IMR-90 (cell line): Measurements from ENCODE around the gene ACACA. TPM values are rescaled to one million over a fixed set of nuclear protein-coding genes. Genes with fewer than 3 reads are reported as not detected.

ENCODE experiments used
- ATAC-seq: fragments of 200-7000 bp; cut with Tn5 transposase; 2 replicates; pipeline ENCODE4 v1.9.1; 2020; ENCODE audit warnings: low read depth, mild to moderate bottlenecking, moderate library complexity
- BruUV-seq: library from RNA; stranded (reverse); fragments of 400-500 nt; replicated peaks from 2 replicates; lab custom pipeline; 2021; lab: Mats Ljungman, UMichigan
- CTCF ChIA-PET: fragments of 300-600 bp; formaldehyde crosslinking; extraction: SDS; loops from one replicate; lab custom pipeline; 2021; ENCODE audit warnings: antibody characterized with exemption; lab: Yijun Ruan, JAX
- POLR2A ChIA-PET: fragments of 300-600 bp; sonication (Branson Sonifier 250); formaldehyde crosslinking; loops from one replicate; lab custom pipeline; 2022; ENCODE audit warnings: antibody characterized with exemption; ENCODE audit not compliant: unreplicated experiment; lab: Charles Lee
- DNase-seq: peaks from one replicate; pipeline ENCODE4 v3.0.0; 2013
- H2AFZ ChIP-seq: replicated peaks from 2 replicates; pipeline ENCODE3; 2013; ENCODE audit warnings: low read length, mild to moderate bottlenecking; ENCODE audit not compliant: poor library complexity
- H2AK5ac ChIP-seq: 2 replicates; pipeline ENCODE4 v1.6.1; 2013; ENCODE audit warnings: low read depth, low read length, inconsistent platforms
- H2AK9ac ChIP-seq: replicated peaks from 2 replicates; pipeline ENCODE3; 2013; ENCODE audit warnings: mild to moderate bottlenecking, low read depth, low read length, moderate library complexity; ENCODE audit not compliant: poor library complexity
- H2BK120ac ChIP-seq: 2 replicates; pipeline ENCODE4 v1.6.1; 2013; ENCODE audit warnings: low read depth, low read length, inconsistent platforms
- H2BK15ac ChIP-seq: 3 replicates; pipeline ENCODE4 v1.6.1; 2013; ENCODE audit warnings: low read depth, low read length, inconsistent platforms
- H2BK20ac ChIP-seq: 2 replicates; pipeline ENCODE4 v1.6.1; 2013; ENCODE audit warnings: low read depth, mild to moderate bottlenecking, inconsistent platforms, low read length, moderate library complexity
- H2BK5ac ChIP-seq: 2 replicates; pipeline ENCODE4 v1.6.1; 2013; ENCODE audit warnings: mild to moderate bottlenecking, low read depth, low read length, inconsistent platforms; ENCODE audit not compliant: poor library complexity, severe bottlenecking
- H3K14ac ChIP-seq: replicated peaks from 2 replicates; pipeline ENCODE4 v1.6.1; 2013; ENCODE audit warnings: low read depth, low read length, inconsistent platforms
- H3K18ac ChIP-seq: 2 replicates; pipeline ENCODE4 v1.6.1; 2013; ENCODE audit warnings: low read depth, low read length, control low read depth
- H3K23ac ChIP-seq: 2 replicates; pipeline ENCODE4 v1.6.1; 2013; ENCODE audit warnings: low read depth, low read length, inconsistent platforms
- H3K27ac ChIP-seq: 2 replicates; pipeline ENCODE4 v1.5.1; 2013; ENCODE audit warnings: mild to moderate bottlenecking, control low read depth, low read length; ENCODE audit not compliant: insufficient read depth
- H3K27me3 ChIP-seq: 2 replicates; pipeline ENCODE4 v1.6.1; 2013; ENCODE audit warnings: low read length; ENCODE audit not compliant: control insufficient read depth, insufficient read depth
- H3K36me3 ChIP-seq: 2 replicates; pipeline ENCODE4 v1.6.1; 2013; ENCODE audit warnings: low read length, mixed read lengths; ENCODE audit not compliant: control insufficient read depth, insufficient read depth
- H3K4ac ChIP-seq: 2 replicates; pipeline ENCODE4 v1.6.1; 2013; ENCODE audit warnings: low read depth, low read length, inconsistent platforms
- H3K4me1 ChIP-seq: 2 replicates; pipeline ENCODE4 v1.6.1; 2013; ENCODE audit warnings: low read length, mixed read lengths; ENCODE audit not compliant: control insufficient read depth, insufficient read depth
- H3K4me2 ChIP-seq: 2 replicates; pipeline ENCODE4 v1.6.1; 2013; ENCODE audit warnings: low read depth, mild to moderate bottlenecking, control low read depth, low read length, moderate library complexity
- H3K4me3 ChIP-seq: 2 replicates; pipeline ENCODE4 v1.5.1; 2013; ENCODE audit warnings: low read depth, mild to moderate bottlenecking, control low read depth, low read length, moderate library complexity; ENCODE audit not compliant: insufficient read depth
- H3K56ac ChIP-seq: 2 replicates; pipeline ENCODE4 v1.6.1; 2013; ENCODE audit warnings: low read length, inconsistent platforms; ENCODE audit not compliant: insufficient read depth; ENCODE audit errors: extremely low read depth
- H3K79me1 ChIP-seq, 2 experiments: 2 replicates each; pipeline ENCODE4 v1.6.1; 2013; ENCODE audit warnings: low read length in 2 of 2, inconsistent platforms in 1 of 2, low read depth in 1 of 2
- H3K9ac ChIP-seq: 2 replicates; pipeline ENCODE4 v1.6.1; 2013; ENCODE audit warnings: low read depth, low read length, control low read depth
- H3K9me1 ChIP-seq: 2 replicates; pipeline ENCODE4 v1.6.1; 2013; ENCODE audit warnings: low read length, inconsistent platforms; ENCODE audit not compliant: insufficient read depth
- H3K9me3 ChIP-seq: 2 replicates; pipeline ENCODE4 v1.6.1; 2013; ENCODE audit warnings: low read length; ENCODE audit not compliant: control insufficient read depth, insufficient read depth
- H4K20me1 ChIP-seq: 2 replicates; pipeline ENCODE4 v1.6.1; 2013; ENCODE audit warnings: low read length, inconsistent platforms; ENCODE audit not compliant: insufficient read depth
- H4K5ac ChIP-seq: 2 replicates; pipeline ENCODE4 v1.6.1; 2013; ENCODE audit warnings: mild to moderate bottlenecking, low read depth, low read length, control low read depth
- H4K8ac ChIP-seq, 2 experiments: 2 replicates each; pipeline ENCODE4 v1.6.1; 2013; ENCODE audit warnings: low read depth in 2 of 2, low read length in 2 of 2, control low read depth in 1 of 2, inconsistent platforms in 1 of 2
- H4K91ac ChIP-seq: 2 replicates; pipeline ENCODE4 v1.6.1; 2013; ENCODE audit warnings: low read depth, low read length, inconsistent platforms; ENCODE audit not compliant: insufficient read depth
- BHLHE40 ChIP-seq: fragments of 150-350 bp; IDR thresholded peaks from 2 replicates; pipeline ENCODE4 v1.6.1; 2016; ENCODE audit warnings: mild to moderate bottlenecking, low read depth, low read length
- CEBPB ChIP-seq: IDR thresholded peaks from 2 replicates; pipeline ENCODE4 v1.6.1; 2012; ENCODE audit warnings: low read depth, low read length, improper control_type of control experiment
- CHD1 ChIP-seq: IDR thresholded peaks from 2 replicates; pipeline ENCODE4 v1.6.1; 2012; ENCODE audit warnings: low read depth, low read length, improper control_type of control experiment
- ELK1 ChIP-seq: fragments of 150-350 bp; IDR thresholded peaks from 2 replicates; pipeline ENCODE4 v1.6.1; 2016; ENCODE audit warnings: low read depth, mild to moderate bottlenecking, low read length, moderate library complexity, borderline replicate concordance
- FOS ChIP-seq: fragments of 150-350 bp; IDR thresholded peaks from 2 replicates; pipeline ENCODE4 v1.6.1; 2016; ENCODE audit warnings: low read depth, low read length
- MAFK ChIP-seq: IDR thresholded peaks from 2 replicates; pipeline ENCODE4 v1.6.1; 2012; ENCODE audit warnings: low read depth, low read length, improper control_type of control experiment
- MAZ ChIP-seq: IDR thresholded peaks from 2 replicates; pipeline ENCODE4 v1.6.1; 2012; ENCODE audit warnings: low read depth, mild to moderate bottlenecking, low read length, improper control_type of control experiment, moderate library complexity, borderline replicate concordance
- MXI1 ChIP-seq: IDR thresholded peaks from 2 replicates; pipeline ENCODE4 v1.6.1; 2012; ENCODE audit warnings: low read depth, mild to moderate bottlenecking, low read length, moderate library complexity, borderline replicate concordance
- NFE2L2 ChIP-seq: fragments of 150-350 bp; IDR thresholded peaks from 2 replicates; pipeline ENCODE4 v1.6.1; 2016; ENCODE audit warnings: low read depth, mild to moderate bottlenecking, low read length
- POLR2A ChIP-seq: IDR thresholded peaks from 2 replicates; pipeline ENCODE4 v1.6.1; 2012; ENCODE audit warnings: mild to moderate bottlenecking, low read depth, low read length
- RAD21 ChIP-seq: IDR thresholded peaks from 2 replicates; pipeline ENCODE4 v1.6.1; 2012; ENCODE audit warnings: low read length, improper control_type of control experiment
- RCOR1 ChIP-seq: IDR thresholded peaks from 2 replicates; pipeline ENCODE4 v1.6.1; 2012; ENCODE audit warnings: mild to moderate bottlenecking, low read length, improper control_type of control experiment; ENCODE audit not compliant: insufficient replicate concordance
- RFX5 ChIP-seq: IDR thresholded peaks from 2 replicates; pipeline ENCODE4 v1.8.0; 2012; ENCODE audit warnings: low read depth, mild to moderate bottlenecking, low read length, moderate library complexity
- SMC3 ChIP-seq: fragments of 150-350 bp; IDR thresholded peaks from 2 replicates; pipeline ENCODE4 v1.6.1; 2016; ENCODE audit warnings: low read depth, mild to moderate bottlenecking, antibody characterized with exemption, low read length, moderate library complexity
- USF2 ChIP-seq: fragments of 150-350 bp; IDR thresholded peaks from 2 replicates; pipeline ENCODE4 v1.6.1; 2017; ENCODE audit warnings: mild to moderate bottlenecking, antibody characterized with exemption, low read length, low read depth
- WGBS, 2 experiments: methylation state at CpG; one replicate each; pipeline versions ENCODE4 v1.1.5 to v1.1.7; 2013; ENCODE audit warnings: missing lambda C conversion rate in 2 of 2; ENCODE audit not compliant: insufficient read length in 1 of 2; ENCODE audit errors: extremely low coverage in 2 of 2; 5-methylcytosine and 5-hydroxymethylcytosine counted together
- dilution Hi-C: fragments of 300-500 bp; cut with HindIII; formaldehyde crosslinking; loops from one replicate; pipeline ENCODE4 v1.14.3; 2018; ENCODE audit warnings: low sequenced_read_pairs; ENCODE audit not compliant: unreplicated experiment
- in situ Hi-C: fragments of 300-500 bp; cut with MboI; formaldehyde crosslinking; loops from 3 replicates; pipeline ENCODE4 v1.14.3; 2019; ENCODE audit warnings: low sequenced_read_pairs, inconsistent platforms, mixed read lengths
- intact Hi-C: fragments of 100-400 bp; cut with micrococcal nuclease; formaldehyde crosslinking; loops from 2 replicates; pipeline ENCODE4 v1.10.0; 2022
- polyA plus RNA-seq, 3 experiments: library from polyadenylated mRNA; depleted of rRNA; stranded (reverse); fragments of >200 nt; gene quantifications; 2 replicates each; pipeline ENCODE4 v1.2.3, GENCODE V29; 2012; ENCODE audit warnings: low replicate concordance in 1 of 3
- total RNA-seq: library from RNA; depleted of rRNA; stranded (reverse); fragments of >200 nt; gene quantifications from 2 replicates; pipeline ENCODE4 v1.2.3, GENCODE V29; 2012
- TF ChIP-seq, protein P1 (sequence below): conservative IDR thresholded peaks from 2 replicates; pipeline ENCODE4 v1.5.1; 2012; ENCODE audit warnings: mild to moderate bottlenecking, low read depth, low read length, improper control_type of control experiment

The ACACA gene
- total and polyA plus RNA-seq, 2 of the 4 experiments (the other 2 are of a cell fraction), result 21.3 to 39.1 TPM

DNA sequence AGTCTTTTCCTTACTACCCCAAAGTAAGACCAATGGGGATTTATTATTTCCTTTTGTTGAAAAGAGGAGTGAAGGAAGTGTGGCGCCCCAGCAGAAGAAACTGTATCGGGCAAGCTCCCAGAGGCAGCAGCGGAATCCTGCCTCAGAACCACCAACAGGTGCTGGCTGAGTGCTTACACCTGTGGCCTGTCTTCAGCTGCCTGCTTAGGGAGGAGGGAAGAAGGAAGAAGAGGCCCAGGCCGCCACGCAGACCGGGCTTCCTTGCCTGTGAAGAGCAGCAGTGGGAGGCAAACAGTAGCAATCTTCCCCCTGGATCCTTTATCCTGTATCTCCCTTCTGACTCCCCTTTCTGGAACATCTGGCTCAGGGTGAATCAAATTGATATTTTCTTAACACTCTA, 323.2 kb downstream of the ACACA start:
- Histone ChIP-seq H3K9me1 (peaks cover 10% of the 10 kb centered on the region; the same call in 1 of the 2 replicates), H4K91ac (no peak overlapping the region), H3K23ac (no peak overlapping the region), H3K4me2 (no peak overlapping the region), H3K4me1 (no peaks in the 10 kb centered on the region), H2AFZ (peak overlapping the region; percentile 53), H3K9me3 (no peaks in the 10 kb centered on the region; the same call in 1 of the 2 replicates), H2AK5ac (no peak overlapping the region), H3K36me3 (peaks cover 14% of the 10 kb centered on the region; the same call in 1 of the 2 replicates), H3K27ac (no peak overlapping the region), H2BK15ac (no peak overlapping the region), H3K4me3 (no peak overlapping the region), H3K79me1 (no peaks in the 10 kb centered on the region), H2BK20ac (no peak overlapping the region), H3K27me3 (no peaks in the 10 kb centered on the region), H3K4ac (no peak overlapping the region), H4K8ac (no peak overlapping the region), H3K56ac (no peak overlapping the region), H2BK120ac (no peak overlapping the region), H4K5ac (no peak overlapping the region), H3K18ac (no peak overlapping the region), H2AK9ac (no peak overlapping the region), H2BK5ac (no peak overlapping the region), H3K14ac (no peak overlapping the region), H3K9ac (no peak overlapping the region), H4K20me1 (peaks cover 3% of the 10 kb centered on the region; the same call in 1 of the 2 replicates)
- TF ChIP-seq BHLHE40, result no peak
- TF ChIP-seq RCOR1, result no peak
- no peak for TF ChIP-seq USF2
- no peak for TF ChIP-seq MAFK
- TF ChIP-seq ELK1, result no peak
- TF ChIP-seq RFX5, result no peak
- no peak for TF ChIP-seq SMC3
- no peak for TF ChIP-seq FOS
- no peak for TF ChIP-seq MXI1
- TF ChIP-seq, protein P1, sequence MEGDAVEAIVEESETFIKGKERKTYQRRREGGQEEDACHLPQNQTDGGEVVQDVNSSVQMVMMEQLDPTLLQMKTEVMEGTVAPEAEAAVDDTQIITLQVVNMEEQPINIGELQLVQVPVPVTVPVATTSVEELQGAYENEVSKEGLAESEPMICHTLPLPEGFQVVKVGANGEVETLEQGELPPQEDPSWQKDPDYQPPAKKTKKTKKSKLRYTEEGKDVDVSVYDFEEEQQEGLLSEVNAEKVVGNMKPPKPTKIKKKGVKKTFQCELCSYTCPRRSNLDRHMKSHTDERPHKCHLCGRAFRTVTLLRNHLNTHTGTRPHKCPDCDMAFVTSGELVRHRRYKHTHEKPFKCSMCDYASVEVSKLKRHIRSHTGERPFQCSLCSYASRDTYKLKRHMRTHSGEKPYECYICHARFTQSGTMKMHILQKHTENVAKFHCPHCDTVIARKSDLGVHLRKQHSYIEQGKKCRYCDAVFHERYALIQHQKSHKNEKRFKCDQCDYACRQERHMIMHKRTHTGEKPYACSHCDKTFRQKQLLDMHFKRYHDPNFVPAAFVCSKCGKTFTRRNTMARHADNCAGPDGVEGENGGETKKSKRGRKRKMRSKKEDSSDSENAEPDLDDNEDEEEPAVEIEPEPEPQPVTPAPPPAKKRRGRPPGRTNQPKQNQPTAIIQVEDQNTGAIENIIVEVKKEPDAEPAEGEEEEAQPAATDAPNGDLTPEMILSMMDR, result no peak
- TF ChIP-seq RAD21, result no peak
- no peak for TF ChIP-seq CHD1
- TF ChIP-seq MAZ, result no peak
- TF ChIP-seq NFE2L2, result no peak
- no peak for TF ChIP-seq CEBPB
- TF ChIP-seq POLR2A, result no peak
- DNase-seq, result no peak
- in situ Hi-C loops, result no loop called here
- CTCF ChIA-PET, result no interaction called here
- intact Hi-C loops, result no loop called here
- dilution Hi-C loops, result no loop called here
- ATAC-seq, result no peak
- POLR2A ChIA-PET, result no interaction called here
- BruUV-seq, result no TSS peak
- WGBS, 2 experiments, result no CpG with 5 or more reads among the region's 6 CpGs
